DLD1 (cell line): ENCODE results near the gene CDIPT.

Source experiments
- in situ Hi-C: cut with HindIII; loops from 2 replicates; pipeline ENCODE4 v1.10.0; 2017; ENCODE audit warnings: low sequenced_read_pairs

The CDIPT gene

GRCh38 chr16:29860218-29860617 lies 2.8 kb downstream of the CDIPT start:
- in situ Hi-C loops: no loop called here

- in situ Hi-C loops: no loop called here
These were observed 4.1 kb downstream of the CDIPT start for GRCh38 chr16:29858974-29859373.

GRCh38 chr16:29858149-29858849 lies 4.7 kb downstream of the CDIPT start:
- in situ Hi-C loops: no loop called here

GRCh38 chr16:29857133-29857760 lies 5.8 kb downstream of the CDIPT start:
- in situ Hi-C loops: no loop called here

DNA sequence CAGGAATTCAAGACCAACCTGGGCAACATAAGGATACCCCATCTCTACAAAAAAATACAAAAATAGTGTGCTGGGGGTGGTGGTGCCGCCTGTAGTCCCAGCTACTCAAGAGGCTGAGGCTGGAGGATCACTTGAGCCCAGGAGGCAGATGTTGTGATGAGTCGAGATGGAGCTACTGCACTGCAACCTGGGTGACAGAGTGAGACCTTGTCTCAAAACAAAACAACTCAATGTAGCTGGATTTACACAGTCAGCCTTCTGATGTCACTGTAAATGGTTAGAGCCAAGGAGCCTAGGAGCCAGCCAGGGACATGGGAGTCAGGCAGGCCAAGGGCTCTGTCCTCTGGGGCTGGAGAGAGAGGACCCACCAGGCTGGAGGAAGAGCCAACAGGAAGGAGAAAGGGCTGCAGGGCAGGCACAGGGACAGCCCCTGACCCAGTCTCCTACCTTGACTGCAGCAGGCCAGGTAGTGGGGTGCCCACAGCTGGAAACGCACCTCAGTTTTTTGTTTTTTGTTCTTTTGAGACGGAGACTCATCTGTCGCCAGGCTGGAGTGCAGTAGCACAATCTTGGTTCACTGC lies 8.4 kb downstream of the CDIPT start:
- in situ Hi-C loops: no loop called here

DNA sequence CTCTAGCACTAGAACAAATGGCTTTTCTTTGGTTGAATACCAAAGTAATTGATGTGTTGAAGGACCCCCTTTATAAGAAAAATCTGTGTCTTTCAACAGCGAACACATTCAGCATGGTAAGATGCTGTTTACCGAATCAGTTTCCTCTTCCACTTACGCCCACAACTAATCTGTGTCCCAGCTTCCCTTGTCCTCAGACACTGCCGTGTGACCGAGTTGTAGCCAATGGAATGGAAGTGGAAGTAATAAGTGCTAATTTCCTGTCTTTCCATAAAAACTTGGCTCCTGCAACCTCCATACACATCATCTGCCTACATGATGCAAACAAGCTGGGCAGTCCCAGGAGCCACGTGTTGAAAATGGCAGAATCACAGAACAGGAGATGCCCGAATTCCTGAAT lies 10.4 kb downstream of the CDIPT start:
- in situ Hi-C loops: no loop called here

GRCh38 chr16:29850998-29851397 lies 12.0 kb downstream of the CDIPT start:
- in situ Hi-C loops: no loop called here

DNA sequence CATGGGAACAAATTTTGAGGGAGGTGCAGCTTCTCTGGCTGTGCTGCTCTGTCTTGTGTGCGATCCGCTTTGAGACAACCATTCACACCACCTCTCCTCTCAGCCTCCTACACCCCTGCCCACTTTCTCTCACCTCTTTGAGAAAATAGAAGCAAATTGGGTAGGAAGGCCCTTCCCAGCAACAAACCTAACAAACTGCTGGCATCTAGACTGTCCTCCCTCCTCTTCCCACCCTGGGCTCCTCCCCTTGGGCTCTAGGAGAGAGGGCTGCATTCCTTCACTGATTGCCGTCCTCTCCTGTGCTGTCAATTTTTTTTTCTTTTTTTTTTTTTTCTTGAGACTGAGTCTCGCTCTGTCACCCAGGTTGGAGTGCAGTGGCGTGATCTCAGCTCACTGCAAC lies 13.5 kb downstream of the CDIPT start:
- in situ Hi-C loops: no loop called here

- in situ Hi-C loops: no loop called here
These were observed 14.4 kb downstream of the CDIPT start for GRCh38 chr16:29848420-29849297.

- in situ Hi-C loops: no loop called here
These were observed 17.4 kb downstream of the CDIPT start for GRCh38 chr16:29845656-29846055.

- in situ Hi-C loops: no loop called here
These were observed 18.3 kb downstream of the CDIPT start for GRCh38 chr16:29844575-29845331.

DNA sequence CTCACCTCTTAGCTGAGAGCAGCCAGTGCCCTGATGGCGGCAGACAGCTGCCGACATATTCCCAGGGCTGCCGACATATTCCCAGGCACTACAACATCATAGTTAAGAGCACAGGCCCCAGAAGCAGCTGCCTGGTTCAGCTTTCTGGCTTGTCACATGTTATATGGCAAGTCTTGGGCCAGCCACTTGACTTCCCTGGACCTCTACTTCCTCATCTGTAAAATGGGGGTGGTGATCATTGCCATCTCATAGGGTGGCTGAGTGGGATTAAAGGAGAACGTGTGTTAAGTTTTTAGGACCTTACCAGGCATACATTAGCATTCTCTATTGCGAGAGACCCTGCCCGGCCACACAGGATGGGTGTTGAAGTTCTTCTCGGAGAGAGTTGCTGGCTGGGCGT lies 19.1 kb downstream of the CDIPT start:
- in situ Hi-C loops: no loop called here

DNA sequence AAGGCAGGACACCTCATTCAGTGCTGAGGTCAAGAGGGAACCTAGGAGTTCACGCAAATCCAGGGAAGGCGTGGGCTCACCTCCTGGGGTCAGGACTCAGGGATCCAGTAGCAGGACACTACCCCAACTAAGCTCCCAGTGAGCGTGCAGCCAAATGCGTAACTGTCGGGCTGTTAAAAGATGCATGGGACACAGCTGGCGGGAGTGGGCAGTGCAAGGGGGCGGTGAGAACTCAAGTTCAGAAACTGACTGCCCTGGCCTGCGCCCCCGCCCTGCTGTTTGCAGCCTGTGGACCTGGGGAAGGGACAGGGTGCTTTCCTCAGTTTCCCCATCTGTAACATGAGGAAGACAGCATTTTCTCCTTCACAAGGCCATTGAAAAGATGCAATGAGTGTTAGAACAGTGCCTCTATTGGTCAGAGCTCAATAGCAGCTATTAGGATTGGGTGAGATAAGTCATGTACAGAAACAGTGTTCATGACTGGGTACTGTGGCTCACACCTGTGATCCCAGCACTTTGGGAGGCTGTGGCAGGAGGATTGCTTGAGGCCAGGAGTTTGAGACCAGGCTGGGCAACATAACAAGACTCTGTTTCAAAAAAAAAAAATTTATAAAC lies 20.2 kb downstream of the CDIPT start:
- in situ Hi-C loops: no loop called here

- in situ Hi-C loops: no loop called here
These were observed 21.4 kb downstream of the CDIPT start for GRCh38 chr16:29841631-29842030.

GRCh38 chr16:29840240-29840639 lies 22.8 kb downstream of the CDIPT start:
- in situ Hi-C loops: no loop called here

- in situ Hi-C loops: no loop called here
These were observed 23.2 kb downstream of the CDIPT start for GRCh38 chr16:29839822-29840221.

GRCh38 chr16:29837841-29838240 lies 25.2 kb downstream of the CDIPT start:
- in situ Hi-C loops: no loop called here

DNA sequence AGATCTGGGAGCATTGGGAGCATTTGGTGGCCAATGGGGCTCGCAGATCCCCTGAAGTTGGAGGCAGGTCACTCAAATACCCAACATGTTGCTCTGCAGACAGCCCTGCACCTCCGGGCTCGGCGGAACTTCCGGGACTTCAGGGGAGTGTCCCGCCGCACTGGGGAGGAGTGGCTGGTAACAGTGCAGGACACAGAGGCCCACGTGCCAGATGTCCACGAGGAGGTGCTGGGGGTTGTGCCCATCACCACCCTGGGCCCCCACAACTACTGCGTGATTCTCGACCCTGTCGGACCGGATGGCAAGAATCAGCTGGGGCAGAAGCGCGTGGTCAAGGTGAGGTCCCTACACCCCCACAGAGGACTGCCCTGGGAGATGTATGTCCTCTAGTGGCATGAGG lies 26.4 kb downstream of the CDIPT start:
- in situ Hi-C loops: no loop called here

DNA sequence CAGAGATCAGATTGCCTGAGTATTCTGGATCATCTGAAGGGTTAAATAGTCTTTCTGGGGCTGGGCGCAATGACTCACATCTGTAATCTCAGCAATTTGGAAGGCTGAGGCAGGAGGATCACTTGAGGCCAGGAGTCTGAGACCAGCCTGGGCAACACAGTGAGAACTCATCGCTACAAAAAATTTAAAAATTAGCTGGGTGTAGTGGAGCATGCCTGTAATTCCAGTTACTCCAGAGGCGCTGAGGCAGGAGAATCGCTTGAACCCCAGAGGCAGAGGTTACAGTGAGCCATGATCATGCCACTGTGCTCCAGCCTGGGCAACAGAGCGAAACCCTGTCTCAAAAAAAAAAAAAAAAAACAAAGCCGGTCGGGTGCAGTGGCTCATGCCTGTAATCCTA lies 27.1 kb downstream of the CDIPT start:
- in situ Hi-C loops: no loop called here

DNA sequence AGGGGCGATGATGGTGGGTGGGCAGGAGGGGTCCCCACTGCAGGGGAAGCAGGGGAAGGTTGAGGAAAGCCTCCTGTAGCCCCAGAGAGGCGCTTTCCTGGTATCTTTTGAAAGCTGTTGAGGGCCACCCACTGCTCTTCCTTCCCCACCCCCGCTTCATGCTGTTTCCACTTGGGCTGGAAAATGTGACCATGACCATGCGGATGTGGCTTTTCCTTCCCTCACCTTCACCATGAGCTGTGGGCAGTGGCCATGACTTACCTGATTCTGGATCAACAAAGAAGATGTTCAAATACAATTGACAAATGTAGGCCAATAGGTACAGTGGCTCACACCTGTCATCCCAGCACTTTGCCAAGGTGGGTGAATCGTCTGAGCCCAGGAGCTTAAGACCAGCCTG lies 28.9 kb downstream of the CDIPT start:
- in situ Hi-C loops: no loop called here
